Esophagus muscularis mucosa (tissue), 4 donors: ENCODE measurements around the gene PRR12.

Experiments used
- EP300 ChIP-seq: sonication (generic); formaldehyde crosslinking; IDR thresholded peaks from one replicate; pipeline ENCODE4 v1.6.1; 2017; ENCODE audit warnings: antibody characterized with exemption
- POLR2A ChIP-seq: fragments of 450-650 bp; IDR thresholded peaks from one replicate; pipeline ENCODE4 v1.6.1; 2017; ENCODE audit warnings: antibody characterized with exemption, moderate library complexity, mild to moderate bottlenecking, low read depth
- TF ChIP-seq, protein P1 (sequence below), 3 experiments: fragments of 200-600 bp in 2 of 3; fragments of 450-650 bp in 1 of 3; sonication (generic) in 2 of 3; IDR thresholded peaks; one replicate each; pipeline ENCODE4 v1.5.1; 2017 to 2019; ENCODE audit warnings: antibody characterized with exemption in 3 of 3, mild to moderate bottlenecking in 2 of 3, moderate library complexity in 1 of 3

DNA sequence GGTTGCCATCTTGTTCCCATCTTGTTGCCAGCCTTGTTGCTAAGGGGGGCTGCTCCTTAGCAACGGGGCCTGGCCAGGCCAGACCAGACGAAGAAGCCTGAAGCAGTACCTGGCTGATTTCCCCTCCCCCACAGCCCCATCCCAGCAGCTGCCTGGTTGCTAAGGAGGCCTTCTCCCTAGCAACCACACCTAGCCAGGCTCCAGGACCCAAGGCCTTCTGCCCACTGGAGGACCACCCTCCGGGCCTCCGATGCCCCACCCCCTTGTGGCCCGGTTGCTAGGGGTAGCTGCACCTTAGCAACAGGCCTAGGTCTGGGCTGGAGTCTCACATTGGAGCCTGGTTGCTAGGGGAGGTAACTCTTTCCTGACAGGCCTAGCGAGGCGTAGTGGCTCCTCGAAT is 6.0 kb upstream of the PRR12 start:
- TF ChIP-seq, protein P1, sequence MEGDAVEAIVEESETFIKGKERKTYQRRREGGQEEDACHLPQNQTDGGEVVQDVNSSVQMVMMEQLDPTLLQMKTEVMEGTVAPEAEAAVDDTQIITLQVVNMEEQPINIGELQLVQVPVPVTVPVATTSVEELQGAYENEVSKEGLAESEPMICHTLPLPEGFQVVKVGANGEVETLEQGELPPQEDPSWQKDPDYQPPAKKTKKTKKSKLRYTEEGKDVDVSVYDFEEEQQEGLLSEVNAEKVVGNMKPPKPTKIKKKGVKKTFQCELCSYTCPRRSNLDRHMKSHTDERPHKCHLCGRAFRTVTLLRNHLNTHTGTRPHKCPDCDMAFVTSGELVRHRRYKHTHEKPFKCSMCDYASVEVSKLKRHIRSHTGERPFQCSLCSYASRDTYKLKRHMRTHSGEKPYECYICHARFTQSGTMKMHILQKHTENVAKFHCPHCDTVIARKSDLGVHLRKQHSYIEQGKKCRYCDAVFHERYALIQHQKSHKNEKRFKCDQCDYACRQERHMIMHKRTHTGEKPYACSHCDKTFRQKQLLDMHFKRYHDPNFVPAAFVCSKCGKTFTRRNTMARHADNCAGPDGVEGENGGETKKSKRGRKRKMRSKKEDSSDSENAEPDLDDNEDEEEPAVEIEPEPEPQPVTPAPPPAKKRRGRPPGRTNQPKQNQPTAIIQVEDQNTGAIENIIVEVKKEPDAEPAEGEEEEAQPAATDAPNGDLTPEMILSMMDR (IDR thresholded peaks at IDR 0.05) = no peak
- no peak for TF ChIP-seq POLR2A
- TF ChIP-seq EP300 = no peak
